GM18861 (cell line): ENCODE data around the gene COL6A1.
"Not testable (repeated sequence)": the region's sequence is repeated elsewhere in the genome, so short reads cannot be mapped to it uniquely, and the experiment has no call there.

Experiments used
- ATAC-seq: cut with Tn5 transposase; IDR thresholded peaks from one replicate; pipeline ENCODE4 v1.9.1; 2021; ENCODE audit not compliant: unreplicated experiment

Gene COL6A1

DNA sequence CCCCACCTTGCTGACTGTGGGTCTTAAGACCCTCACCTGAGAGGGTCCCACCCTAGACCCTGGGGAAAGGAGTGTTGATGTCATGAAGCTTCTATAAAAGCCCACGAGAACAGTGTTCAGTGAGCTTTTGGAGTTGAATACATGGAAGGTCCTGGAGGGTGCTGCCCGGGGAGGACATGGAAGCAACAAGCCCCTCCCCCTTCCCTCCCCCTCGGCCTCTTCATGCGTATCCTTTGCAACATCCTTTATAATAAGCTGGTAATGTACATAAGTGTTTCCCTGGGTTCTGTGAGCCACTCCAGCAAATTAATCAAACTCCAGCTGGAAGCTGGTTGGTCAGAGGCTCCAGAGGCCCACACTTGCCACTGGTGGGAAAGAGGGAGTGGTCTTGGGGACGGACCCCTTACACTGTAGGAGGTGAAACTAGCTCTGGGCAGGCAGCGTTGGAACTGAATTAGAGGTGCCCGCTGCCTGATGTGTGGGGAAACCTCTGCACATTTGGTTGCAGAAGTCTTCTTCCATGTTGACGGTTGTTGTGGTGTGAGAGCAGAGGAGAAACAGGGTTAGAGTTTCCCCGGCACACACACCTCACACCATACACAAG is 14.7 kb upstream of the COL6A1 start:
- ATAC-seq, result no peak

DNA sequence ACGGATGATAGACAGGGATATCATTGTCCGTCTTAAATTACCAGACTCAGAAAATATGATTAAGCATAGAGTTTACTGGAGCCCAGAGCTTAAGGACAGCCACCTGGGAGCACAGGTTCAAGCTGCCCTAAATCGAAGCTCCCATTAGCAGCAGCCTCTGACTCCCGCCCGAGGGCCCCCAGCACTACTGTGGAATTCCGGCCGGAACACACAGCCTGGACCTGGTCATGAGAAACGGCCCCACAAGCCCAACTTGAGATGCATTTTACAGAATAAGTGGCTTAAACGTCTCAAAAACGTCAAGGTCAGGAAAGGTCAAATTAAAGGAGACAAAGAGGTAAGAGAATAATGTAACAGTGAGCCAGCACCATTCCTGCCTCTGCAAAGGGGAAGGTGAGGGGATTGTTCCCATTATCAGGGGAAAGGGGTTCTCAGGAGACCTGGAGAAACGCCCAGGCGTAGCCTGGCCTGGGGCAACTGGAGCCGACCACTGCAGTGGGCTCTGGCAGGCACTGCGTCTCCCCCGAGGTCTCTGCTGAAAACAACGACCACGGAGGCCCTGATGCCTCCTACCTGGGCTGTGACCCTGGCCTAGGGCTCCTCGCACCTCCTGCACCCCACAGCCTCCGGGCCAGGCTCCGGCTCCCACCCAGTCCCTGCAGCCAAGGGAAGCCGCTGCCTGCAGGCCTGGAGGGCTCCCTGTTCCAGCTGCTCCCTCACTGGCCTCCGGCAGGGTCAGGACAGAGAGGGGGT is 11.5 kb upstream of the COL6A1 start:
- ATAC-seq, result no peak

DNA sequence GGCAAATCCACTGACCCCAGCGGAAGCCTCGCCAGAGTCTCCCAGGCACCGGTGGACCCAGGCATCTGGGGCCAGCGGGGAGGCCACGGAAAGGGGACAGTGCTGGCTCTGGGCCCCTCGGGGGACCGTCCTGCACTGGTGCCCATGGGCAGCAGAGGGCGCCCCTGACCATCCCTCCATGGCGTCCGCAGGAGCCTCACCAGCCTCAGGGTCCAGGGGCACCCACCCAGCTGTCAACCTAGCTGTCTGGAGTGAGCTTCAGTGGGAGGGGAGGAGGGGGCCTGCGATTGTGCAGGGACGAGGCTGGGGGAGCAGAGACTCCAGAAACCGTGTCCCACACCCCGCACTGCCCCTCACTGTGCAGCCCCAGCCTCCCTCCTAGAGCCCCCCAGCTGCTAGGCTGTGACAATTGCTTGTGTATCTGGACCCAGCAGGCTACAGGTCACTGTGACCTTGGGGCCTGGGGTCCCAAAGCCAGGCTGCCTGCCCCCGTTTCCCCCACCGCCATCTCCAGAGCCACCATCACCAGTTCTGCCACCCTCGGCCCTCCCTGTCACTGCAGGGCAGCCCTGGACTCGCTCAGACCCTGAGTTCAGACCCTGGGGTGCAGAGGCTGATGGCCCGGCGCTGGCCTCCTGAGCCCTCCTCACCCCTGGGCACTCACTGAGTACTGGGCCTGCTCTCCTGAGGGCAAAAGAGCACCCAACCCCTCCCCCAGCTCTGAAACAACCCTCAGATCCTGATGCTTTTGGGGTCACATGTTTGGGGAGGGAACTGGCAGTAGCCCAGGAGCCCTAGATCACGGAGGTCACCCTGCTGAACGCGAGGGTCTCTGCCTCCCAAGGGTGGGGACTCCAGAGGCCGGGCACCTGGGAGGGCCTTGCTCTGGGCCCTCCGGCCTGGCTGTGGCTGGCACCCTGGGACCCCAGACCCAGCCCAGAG is 10.6 kb upstream of the COL6A1 start:
- no peak for ATAC-seq

DNA sequence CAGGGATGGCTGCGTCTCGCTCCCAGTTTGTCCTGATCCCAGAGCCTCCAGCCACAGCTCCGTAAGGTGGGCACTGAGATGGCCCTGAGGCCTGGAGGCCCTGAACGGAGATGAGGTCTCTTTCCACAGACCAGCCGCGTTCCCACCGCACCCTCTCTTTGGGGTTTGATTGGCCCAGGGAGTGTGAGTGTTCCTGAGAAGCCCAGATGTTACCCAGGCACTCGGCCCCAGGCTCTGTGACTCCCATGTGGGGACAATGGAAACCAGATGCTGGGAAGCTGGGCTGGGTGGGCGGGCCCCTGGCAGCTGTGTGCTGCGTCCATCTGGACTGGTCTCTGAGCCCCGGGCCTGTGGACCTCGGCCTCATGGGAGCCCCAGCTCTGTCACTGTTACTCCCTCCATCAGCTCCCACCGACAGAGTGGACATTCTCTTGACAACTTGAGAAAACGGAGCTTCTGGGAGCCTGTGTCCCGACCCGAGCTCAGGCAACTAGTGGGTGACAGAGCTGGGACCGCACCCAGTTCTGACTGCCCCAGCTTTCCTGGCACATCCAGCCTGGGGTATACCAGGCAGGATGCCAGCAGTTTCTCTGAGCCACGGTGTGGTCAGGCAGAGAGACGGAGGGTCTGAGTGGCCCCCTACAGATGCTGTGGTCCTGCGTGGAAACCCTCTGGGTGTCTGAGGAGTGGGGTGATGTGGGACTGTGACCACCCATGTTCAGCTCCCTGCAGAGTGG is 9.8 kb upstream of the COL6A1 start:
- ATAC-seq, result no peak

DNA sequence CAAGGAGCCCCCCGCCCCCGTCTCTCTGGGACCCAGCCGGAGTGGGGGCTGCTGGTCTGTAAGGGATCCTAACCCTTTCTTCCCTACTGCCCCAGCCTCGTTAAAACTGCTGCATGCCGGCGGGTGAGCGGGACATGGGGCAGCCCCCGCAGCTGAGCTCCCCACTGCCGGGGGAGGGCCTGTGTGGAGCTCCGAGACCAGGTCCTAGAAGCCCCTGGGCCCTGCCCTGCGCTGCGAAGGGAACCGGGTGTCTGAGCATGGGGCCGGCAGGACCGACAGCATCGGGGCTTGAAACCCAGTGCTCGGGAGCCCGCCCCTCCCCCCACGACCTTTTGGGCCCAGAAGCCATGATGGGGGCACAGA is 9.2 kb upstream of the COL6A1 start:
- ATAC-seq, result no peak

DNA sequence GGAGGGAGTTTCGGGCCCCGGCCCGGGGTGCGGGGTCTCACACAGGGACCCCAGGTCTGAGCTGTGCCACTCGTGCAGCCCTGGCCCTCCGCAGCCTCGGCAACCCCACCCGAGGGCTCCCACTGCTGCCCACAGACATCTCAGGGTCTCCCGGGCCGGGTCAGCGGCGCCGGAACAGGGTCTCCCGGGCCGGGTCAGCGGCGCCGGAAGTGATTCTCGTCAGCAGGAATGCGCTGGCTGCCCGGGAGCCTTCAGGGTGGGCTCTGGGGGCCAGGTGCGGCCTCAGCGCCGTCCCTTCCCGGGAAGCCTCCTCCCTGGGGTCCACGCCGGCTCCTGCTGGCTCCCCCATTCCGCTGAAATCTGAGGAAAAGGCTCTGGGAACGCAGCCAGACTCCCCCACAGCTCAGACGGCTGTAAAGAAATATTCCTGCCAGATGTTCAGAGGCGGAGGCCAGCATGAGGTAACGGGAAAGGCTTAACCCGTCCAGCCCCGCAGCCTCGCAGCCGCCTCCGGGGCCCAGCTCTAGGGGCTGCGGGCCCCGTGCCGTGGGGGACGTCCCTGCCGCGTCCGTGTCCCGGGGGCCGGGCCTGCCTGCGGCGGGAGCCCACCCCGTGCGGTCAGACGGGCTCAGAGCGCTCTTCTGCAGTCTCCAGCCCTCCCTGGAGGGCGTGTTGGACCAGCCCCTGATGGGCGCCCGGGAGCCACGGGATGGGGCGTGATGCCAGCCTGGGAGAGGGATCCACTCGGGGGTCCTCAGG is 8.7 kb upstream of the COL6A1 start:
- ATAC-seq, result no peak

DNA sequence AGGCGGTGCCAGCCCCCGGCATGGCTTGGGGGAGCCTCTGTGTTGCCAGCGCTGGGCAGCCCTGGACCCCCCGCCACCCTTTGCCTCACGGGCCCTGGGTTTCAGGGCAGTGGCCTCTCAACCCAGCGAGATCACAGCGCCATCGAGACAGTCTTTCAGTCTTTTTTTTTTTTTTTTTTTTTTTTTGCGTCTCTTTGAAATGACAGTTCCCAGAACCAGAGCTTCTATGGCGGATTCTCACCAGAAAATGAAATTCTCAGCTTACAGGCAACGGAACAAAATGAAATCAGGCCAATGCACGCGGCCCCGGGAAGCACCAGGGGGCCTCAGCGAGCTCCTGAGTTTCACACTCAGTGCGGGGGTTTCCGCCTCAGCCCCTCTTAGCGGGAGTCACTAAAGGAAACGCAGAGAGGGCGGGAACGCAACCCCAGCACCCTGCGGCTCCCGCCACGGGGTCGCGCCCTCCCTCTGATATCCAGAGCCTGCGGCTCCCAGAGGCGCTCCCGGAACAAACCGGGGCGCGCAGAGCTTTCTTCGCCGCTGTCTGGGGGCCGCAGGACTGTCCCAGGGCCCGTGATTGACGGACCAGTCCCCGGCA is 8.0 kb upstream of the COL6A1 start:
- ATAC-seq, result no peak

DNA sequence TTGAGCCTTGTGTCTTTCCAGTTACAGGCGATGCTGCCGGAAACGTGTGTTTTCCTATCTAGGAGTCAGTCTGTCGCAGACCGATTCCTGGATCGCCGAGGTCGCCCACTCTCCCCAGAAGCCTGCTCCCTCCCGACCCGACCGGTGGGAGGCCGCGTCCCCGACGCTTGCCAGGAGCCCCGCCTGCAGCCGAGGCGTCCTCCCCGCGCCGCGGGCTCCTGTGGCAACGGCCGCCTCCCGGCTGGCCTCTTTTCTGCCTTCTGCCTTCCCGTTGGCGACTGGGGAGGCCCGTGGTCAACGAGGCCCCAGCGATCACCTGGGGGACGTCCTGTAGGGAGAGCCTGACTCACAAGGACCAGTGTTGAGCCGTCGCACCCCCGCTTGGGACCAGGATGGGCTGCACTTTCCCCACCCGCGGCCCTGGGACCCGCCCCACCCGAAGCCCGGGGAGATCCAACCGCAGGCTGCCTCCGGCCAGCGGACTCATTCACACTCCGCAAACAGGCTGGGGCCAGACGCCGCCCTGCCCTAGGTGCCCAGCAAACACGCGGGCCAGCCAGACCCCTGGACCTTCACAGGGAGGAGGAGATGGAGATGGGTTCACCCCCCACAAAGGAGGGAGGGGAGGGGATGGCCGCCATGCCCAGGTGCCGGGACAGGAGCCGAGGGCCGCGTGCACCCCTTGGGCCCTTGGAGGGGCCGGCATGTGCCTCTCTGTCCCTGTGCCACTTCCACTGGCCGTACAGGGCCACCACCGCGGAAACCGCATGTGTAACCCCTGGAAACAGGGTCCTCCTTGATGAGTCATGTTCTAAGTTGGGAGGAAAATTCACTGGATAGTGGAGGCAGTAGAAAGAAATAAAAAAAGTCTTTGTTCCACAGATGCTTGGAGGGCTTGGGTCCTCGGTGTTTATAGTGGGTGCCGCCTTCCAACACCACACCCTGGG is 7.2 kb upstream of the COL6A1 start:
- ATAC-seq, result no peak

DNA sequence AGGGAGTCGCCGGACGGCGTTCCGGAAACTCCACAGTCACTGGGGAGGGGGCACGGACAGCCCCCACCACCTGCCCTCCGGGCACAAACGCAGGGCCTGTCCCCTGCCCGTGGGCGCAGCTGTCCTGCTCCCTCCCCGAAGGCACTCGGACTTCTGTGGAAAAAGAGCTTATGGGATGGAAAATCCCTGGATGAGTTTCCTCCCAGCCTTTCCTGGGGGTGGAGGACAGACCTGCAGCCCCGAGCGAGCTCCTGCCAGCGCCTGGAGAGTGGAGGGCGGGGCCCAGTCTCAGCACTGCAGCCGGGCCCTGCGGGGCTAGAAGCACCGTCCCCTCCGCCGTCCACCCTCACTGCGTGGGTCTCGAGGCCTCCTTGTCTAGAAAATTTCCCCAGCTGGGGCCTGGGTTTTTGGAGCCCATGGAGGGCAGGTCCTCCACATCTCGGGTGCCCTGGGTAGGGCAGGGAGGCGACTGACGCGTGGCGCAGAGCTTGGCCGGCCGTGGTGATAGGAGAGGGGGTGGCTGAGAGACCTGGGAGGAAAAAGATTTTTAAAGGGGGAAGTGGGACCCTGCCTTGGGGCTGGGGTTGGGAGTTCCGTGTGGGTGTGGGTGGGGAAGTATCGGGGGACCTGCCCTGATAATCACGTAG is 6.4 kb upstream of the COL6A1 start:
- no peak for ATAC-seq

DNA sequence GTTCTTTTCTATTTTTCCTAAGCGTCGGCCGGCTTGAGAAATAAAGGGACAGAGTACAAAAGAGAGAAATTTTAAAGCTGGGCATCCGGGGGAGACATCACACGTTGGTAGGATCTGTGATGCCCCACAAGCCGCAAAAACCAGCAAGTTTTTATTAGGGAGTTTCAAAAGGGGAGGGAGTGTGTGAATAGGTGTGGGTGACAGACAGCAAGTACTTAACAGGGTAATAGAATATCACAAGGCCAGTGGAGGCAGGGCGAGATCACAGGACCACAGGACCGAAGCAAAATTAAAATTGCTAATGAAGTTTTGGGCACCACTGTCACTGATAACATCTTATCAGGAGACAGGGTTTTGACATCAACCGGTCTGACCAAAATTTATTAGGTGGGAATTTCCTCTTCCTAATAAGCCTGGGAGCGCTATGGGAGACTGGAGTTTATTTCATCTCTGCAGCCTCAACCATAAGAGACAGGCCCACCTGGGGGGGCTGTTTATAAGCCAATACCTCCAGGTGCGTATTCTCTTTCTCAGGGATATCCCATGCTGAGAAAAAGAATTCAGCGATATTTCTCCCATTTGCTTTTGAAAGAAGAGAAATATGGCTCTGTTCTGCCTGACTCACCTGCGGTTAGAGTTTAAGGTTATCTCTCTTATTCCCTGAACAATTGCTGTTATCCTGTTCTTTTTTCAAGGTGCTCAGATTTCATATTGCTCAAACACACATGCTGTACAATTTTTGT is 5.7 kb upstream of the COL6A1 start:
- not testable (repeated sequence) for ATAC-seq

DNA sequence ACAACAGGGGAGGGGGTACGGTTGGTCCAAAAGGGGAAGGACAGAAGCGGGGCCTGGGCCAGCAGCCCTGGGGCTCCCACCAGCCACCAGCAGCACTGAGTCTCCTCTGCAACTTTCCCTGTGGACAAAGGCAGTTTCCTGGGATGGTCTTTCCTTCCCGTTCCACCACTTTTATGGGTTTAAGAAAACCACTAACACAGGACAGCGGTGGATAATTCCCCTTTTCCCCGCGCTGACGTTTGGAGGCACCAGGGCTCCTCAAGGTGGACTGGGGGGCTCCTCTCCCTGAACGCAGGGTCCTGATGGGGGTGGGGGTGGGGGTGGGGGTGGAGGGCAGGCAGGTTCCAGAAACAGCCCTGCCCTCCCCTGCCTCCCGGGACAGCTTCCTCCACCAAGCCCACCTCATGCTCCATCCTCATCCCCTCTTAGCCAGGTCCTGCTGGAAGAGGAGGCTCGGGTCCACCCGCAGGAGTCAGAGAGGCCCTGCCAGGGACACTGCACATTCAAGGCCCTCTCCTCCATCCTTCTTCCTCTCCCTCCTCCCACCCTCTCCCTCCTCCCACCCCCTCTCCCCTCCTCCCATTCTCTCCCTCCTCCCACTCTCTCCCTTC is 4.8 kb upstream of the COL6A1 start:
- no peak for ATAC-seq

DNA sequence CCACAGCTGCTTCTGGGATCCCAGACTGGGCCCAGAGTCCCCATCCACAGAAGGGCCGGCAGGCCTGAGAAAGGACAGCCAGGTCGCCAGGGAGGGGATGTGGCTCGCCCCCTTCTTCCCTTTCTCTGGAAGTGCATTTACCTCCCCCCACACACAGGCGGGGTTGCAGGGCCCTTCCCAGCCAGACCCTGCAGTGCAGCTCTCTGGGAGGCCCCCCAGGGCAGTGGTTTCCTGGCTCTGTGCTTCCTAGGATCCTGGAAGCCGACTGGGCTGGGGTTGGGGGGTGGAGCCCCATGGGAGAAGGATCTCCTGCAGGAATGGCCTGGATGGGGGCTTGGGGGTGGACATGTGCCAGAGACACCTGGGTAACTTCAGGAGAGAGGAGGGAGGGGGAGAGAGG is 4.2 kb upstream of the COL6A1 start:
- ATAC-seq, result no peak

DNA sequence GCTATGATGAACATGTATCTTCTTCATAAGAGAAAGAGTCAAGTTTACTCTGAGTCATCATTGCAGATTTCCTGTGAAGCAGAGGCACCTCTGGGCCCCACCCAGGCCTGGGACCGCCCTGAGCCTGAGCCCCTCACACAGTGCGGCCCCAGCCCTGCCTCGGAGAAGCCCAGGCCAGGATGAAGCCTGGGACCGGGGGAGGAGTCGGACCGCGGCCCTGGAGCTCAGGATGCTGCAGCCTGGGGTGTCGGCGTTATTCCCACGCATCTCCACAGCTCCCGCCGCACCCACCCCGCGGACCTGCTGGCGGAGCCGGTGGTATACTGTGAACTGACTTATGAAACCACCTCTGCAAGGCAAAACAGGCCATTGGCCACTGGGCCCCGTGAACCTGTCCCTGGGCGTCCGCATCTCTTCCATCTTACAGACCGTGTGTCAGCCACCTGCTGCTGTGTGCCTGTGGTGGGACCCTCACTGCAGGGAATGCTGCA is 2.4 kb upstream of the COL6A1 start:
- ATAC-seq, result no peak

DNA sequence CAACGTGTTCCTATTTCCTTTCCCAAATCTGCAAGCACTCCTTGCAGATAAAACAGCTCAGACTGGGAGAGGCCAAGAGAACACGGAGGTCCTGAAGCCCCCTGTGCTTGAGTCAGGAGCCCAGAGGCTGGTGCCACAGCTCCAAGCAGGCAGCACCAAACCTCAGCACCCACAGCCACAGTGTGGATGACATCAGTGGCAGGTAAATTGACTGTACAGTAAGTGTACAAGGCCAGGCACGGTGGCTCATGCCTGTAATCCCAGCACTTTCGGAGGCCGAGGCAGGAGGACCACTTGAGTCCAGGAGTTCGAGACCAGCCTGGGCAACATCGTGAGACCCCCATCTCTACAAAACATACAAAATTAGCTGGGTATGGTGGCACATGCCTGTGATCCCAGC is 1.9 kb upstream of the COL6A1 start:
- no peak for ATAC-seq

DNA sequence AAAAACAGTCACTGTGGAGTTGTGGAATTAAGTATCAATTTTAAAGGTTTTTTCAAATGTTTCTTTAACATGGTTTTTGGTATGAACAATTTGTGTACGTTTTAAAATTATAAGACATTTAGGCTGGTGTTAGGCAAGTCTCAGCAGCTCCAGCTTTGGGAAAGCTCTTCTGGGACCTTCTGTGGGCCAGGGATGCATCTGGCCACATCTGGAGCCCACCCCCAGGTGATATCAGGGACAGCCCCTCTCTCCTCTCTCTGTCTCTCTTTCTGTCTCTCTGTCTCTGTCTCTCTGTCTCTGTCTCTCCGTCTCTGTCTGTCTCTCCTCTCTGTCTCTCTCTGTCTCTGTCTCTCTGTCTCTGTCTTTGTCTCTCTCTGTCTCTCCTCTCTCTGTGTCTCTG is 1.3 kb upstream of the COL6A1 start:
- no peak for ATAC-seq

DNA sequence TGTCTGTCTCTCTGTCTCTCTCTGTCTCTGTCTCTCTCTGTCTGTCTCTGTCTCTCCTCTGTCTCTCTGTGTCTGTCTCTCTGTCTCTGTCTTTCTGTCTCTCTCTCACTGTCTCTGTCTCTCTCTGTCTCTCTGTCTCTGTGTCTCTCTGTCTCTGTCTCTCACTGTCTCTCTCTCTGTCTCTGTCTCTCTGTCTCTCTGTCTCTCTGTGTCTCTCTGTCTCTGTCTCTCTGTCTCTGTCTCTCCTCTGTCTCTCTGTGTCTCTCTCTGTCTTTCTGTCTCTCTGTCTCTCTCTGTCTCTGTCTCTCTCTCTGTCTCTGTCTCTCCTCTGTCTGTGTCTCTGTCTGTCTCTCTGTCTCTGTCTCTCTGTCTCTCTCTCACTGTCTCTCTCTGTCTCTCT is 873 bp upstream of the COL6A1 start:
- no peak for ATAC-seq

DNA sequence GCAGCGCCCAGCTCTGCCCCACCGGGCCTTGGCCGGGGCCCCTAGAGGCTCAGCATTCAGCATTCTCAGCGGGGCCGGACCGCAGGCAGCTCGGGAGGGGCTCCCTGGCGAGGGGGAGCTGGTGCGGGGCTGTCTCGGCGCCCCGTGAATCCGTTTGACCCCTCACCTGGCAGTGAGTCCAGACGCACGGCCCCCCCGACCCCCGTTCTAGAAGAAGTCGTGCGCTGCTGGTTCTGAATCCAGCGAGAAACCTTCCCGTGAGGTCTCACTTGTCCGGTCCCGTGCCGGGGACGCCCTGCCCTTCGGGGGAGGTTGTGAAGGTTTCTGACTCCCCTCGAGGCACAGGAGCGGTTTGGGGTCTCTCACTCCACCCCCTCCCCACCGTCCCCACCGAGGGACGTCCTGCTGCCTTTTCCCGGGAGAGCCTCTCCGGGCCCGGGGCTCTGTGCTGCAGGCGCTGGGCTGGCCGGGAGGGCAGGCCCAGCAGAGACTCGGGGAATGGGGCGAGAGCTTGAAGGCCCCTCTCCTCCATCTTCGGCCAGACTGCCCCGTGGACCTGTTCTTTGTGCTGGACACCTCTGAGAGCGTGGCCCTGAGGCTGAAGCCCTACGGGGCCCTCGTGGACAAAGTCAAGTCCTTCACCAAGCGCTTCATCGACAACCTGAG is 655 bp downstream of the COL6A1 start:
- no peak for ATAC-seq
